ENCODE results near the gene POTEE. TPM values are rescaled to one million over a fixed set of nuclear protein-coding genes. Genes with fewer than 3 reads are reported as not detected.
"Not testable (repeated sequence)": the region's sequence is repeated elsewhere in the genome, so short reads cannot be mapped to it uniquely, and the experiment has no call there.

POTEE gene
- total and polyA plus RNA-seq, 10 of the 15 experiments (the other 5 are each of a cell fraction or from before 2014, with no cell fraction given) = 0.02 to 1.2 (median 0.12) TPM; not detected in 1

DNA sequence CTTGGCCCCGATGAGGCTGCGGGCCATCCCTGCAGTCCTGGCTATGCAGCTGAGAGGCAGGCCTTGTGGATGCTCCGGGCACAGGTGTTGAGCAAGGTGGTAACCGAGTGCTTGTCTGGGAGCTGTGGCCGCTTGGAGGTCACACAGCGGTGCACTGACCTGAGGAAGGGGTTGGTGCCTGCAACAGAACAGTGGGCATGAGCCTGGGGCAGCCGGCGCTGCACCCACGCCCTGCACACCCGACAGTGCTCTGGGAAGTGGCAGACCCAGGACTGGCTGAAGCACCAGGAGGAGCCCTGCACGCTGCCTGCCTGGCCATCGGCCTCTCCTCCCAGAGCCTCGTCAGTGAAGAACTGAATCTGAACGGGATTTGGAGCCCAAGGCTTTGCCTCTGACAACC, 8.2 kb upstream of the POTEE start (continued):
- TF ChIP-seq, protein P1, sequence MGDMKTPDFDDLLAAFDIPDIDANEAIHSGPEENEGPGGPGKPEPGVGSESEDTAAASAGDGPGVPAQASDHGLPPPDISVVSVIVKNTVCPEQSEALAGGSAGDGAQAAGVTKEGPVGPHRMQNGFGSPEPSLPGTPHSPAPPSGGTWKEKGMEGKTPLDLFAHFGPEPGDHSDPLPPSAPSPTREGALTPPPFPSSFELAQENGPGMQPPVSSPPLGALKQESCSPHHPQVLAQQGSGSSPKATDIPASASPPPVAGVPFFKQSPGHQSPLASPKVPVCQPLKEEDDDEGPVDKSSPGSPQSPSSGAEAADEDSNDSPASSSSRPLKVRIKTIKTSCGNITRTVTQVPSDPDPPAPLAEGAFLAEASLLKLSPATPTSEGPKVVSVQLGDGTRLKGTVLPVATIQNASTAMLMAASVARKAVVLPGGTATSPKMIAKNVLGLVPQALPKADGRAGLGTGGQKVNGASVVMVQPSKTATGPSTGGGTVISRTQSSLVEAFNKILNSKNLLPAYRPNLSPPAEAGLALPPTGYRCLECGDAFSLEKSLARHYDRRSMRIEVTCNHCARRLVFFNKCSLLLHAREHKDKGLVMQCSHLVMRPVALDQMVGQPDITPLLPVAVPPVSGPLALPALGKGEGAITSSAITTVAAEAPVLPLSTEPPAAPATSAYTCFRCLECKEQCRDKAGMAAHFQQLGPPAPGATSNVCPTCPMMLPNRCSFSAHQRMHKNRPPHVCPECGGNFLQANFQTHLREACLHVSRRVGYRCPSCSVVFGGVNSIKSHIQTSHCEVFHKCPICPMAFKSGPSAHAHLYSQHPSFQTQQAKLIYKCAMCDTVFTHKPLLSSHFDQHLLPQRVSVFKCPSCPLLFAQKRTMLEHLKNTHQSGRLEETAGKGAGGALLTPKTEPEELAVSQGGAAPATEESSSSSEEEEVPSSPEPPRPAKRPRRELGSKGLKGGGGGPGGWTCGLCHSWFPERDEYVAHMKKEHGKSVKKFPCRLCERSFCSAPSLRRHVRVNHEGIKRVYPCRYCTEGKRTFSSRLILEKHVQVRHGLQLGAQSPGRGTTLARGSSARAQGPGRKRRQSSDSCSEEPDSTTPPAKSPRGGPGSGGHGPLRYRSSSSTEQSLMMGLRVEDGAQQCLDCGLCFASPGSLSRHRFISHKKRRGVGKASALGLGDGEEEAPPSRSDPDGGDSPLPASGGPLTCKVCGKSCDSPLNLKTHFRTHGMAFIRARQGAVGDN (IDR thresholded peaks at IDR 0.05) = no peak
- TF ChIP-seq YBX1 (IDR thresholded peaks at IDR 0.05) (no peak), TCF12 (IDR thresholded peaks at IDR 0.05; ENCODE audit: low read depth, low read length) (no peak), ZBTB4 (CRISPR knock-in tag; IDR thresholded peaks at IDR 0.05) (no peak), SIN3A (IDR thresholded peaks at IDR 0.05; ENCODE audit: low read depth, low read length) (no peak), FOXK2 (IDR thresholded peaks at IDR 0.05) (no peak), STAT1 (conservative IDR thresholded peaks at IDR 0.05) (no peak)

GRCh38 chr2:131207839-131208238, 1.5 kb upstream of the POTEE start:
- 27% methylated on average over 5 of the region's 9 CpGs for WGBS (ENCODE audit: insufficient coverage, insufficient replicate concordance, low lambda C conversion rate, missing lambda C conversion rate)
- H4K20me1 ChIP-seq (ENCODE audit: control insufficient read depth, insufficient read depth); intact Hi-C loops (cut with micrococcal nuclease; ENCODE audit: unreplicated experiment); H3K36me3 ChIP-seq (ENCODE audit: control insufficient read depth in 2 of 2, insufficient read depth in 2 of 2, low read length in 1 of 2); H3K4me1 ChIP-seq (ENCODE audit: control insufficient read depth, insufficient read depth, low read length); H3K4me3 ChIP-seq; H3K9me3 ChIP-seq (replicated peaks; ENCODE audit: control insufficient read depth, insufficient read depth, low read length); H3K4me2 ChIP-seq (ENCODE audit: control insufficient read depth, insufficient read depth); H3K79me2 ChIP-seq (ENCODE audit: control insufficient read depth, insufficient read depth, low read length); FAIRE-seq; in situ Hi-C loops (cut with MboI); RAD21 ChIA-PET (ENCODE audit: unreplicated experiment); DNase-seq (ENCODE audit: low read depth, low spot score); BruUV-seq (replicated peaks); H3K9ac ChIP-seq (ENCODE audit: control insufficient read depth, insufficient read depth, low read length); H3K27me3 ChIP-seq (replicated peaks in 1 of 2; ENCODE audit: control insufficient read depth in 2 of 2, insufficient read depth in 2 of 2, low read length in 1 of 2); POLR2A ChIA-PET; SMC1A ChIA-PET (ENCODE audit: uncharacterized antibody, unreplicated experiment); ATAC-seq; H3K27ac ChIP-seq (ENCODE audit: control insufficient read depth, insufficient read depth); H2AFZ ChIP-seq (ENCODE audit: control insufficient read depth, low read depth, low read length); CTCF ChIA-PET: not testable (repeated sequence)

DNA sequence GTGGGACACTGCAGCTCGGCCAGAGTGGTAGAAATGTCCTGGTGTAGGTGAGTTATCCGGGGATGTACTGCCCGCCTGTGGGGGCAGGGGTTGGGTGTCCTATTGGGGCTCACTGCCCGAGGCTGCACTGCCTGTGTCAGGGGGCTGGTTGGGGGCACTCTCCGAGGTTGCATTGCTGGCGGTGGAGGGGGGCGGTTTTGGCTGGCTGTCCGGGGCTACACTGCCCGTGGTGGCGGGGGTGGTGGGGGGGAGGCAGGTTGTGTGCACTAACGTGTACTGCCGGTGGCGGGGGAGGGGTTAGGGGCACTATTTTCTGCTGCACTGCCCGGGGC, 403 bp downstream of the POTEE start:
- ATAC-seq; H3K9ac ChIP-seq (ENCODE audit: control insufficient read depth, insufficient read depth, low read length); H3K36me3 ChIP-seq (ENCODE audit: control insufficient read depth in 2 of 2, insufficient read depth in 2 of 2, low read length in 1 of 2); H3K4me1 ChIP-seq (ENCODE audit: control insufficient read depth, insufficient read depth, low read length); FAIRE-seq; H3K27me3 ChIP-seq (replicated peaks in 1 of 2; ENCODE audit: control insufficient read depth in 2 of 2, insufficient read depth in 2 of 2, low read length in 1 of 2); H3K9me3 ChIP-seq (replicated peaks; ENCODE audit: control insufficient read depth, insufficient read depth, low read length); H2AFZ ChIP-seq (ENCODE audit: control insufficient read depth, low read depth, low read length); intact Hi-C loops (cut with micrococcal nuclease; ENCODE audit: unreplicated experiment); H4K20me1 ChIP-seq (ENCODE audit: control insufficient read depth, insufficient read depth); in situ Hi-C loops (cut with MboI); H3K4me2 ChIP-seq (ENCODE audit: control insufficient read depth, insufficient read depth); H3K79me2 ChIP-seq (ENCODE audit: control insufficient read depth, insufficient read depth, low read length); RAD21 ChIA-PET (ENCODE audit: unreplicated experiment); BruUV-seq (replicated peaks); SMC1A ChIA-PET (ENCODE audit: uncharacterized antibody, unreplicated experiment); CTCF ChIA-PET; H3K27ac ChIP-seq (ENCODE audit: control insufficient read depth, insufficient read depth); POLR2A ChIA-PET; DNase-seq (ENCODE audit: low read depth, low spot score); H3K4me3 ChIP-seq: not testable (repeated sequence)
- WGBS (ENCODE audit: insufficient coverage, insufficient replicate concordance, low lambda C conversion rate, missing lambda C conversion rate) = 27% methylated on average over 4 of the region's 14 CpGs

Data from GM12878 (cell line).